NK-92 (cell line): ENCODE measurements around the gene UBE2L3.

Source experiments
- DNase-seq: peaks from one replicate; lab custom pipeline; 2025; ENCODE audit not compliant: unreplicated experiment; lab: John Stamatoyannopoulos, UW

The UBE2L3 gene

DNA sequence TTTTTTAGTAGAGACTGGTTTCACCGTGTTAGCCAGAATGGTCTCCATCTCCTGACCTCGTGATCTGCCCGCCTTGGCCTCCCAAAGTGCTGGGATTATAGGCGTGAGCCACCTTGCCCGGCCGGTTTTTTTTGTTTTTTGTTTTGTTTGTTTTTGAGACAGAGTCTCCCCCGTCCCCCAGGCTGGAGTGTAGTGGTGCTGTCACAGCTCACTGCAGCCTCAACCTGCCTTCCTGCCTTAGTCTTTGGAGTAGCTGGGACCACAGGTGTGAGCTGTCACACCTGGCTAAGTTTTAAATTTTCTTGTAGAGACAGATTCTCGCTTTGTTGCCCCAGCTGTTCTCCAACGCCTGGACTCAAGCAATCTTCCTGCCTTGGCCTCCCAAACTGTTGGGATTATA is 101.5 kb downstream of the UBE2L3 start:
- DNase-seq, result no peak

DNA sequence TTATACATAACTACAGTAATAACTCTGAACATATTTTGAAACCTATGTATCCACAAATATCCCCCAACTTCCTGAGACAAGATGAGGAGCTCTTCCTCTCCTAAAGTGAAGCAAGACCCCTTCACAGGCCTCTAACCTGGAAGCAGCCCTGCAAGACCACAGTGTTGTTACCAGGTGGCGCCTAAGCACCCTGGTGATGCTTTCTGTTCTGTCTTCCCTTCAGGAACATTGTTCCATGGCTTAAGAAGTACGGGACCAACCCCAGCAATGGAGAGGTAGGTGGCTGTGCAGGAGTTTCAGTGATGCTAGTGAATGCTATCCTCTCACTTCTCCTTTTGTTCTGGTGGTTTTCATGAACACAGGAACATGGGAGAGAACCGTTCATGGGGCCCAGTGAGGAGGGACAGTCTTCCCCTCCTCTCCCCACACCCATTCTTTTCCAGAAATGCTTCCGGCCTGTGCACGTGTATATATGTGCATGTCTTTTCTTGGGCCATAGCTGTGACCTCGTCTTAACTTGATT is 104.7 kb downstream of the UBE2L3 start:
- no peak for DNase-seq
